H1 (cell line): ENCODE data around the gene HACD2. TPM values are rescaled to one million over a fixed set of nuclear protein-coding genes. Genes with fewer than 3 reads are reported as not detected.

Experiments
- CTCF ChIA-PET: fragments of 300-600 bp; sonication (Branson Sonifier 250); formaldehyde crosslinking; loops from one replicate; lab custom pipeline; 2021; ENCODE audit not compliant: partially characterized antibody; lab: Charles Lee
- POLR2A ChIA-PET: fragments of 300-600 bp; sonication (Branson Sonifier 250); formaldehyde crosslinking; loops from one replicate; lab custom pipeline; 2021; ENCODE audit warnings: inconsistent platforms; ENCODE audit not compliant: partially characterized antibody; lab: Charles Lee
- DNase-seq, 2 experiments: peaks; one replicate each; pipeline versions ENCODE4 v3.0.0 to v3.0.0-alpha.2; 2010 to 2022; ENCODE audit warnings: low spot score in 2 of 2, low read depth in 1 of 2, mixed read lengths in 1 of 2
- FAIRE-seq: peaks from 2 replicates; lab custom pipeline; 2011; peaks lifted over from hg19 to GRCh38; lab: Jason Lieb, UNC
- H2AFZ ChIP-seq: 2 replicates; pipeline ENCODE4 v1.8.1; 2012; ENCODE audit warnings: low read length, inconsistent platforms
- H2AK5ac ChIP-seq: 2 replicates; pipeline ENCODE4 v1.6.1; 2013; ENCODE audit warnings: low read depth, low read length
- H2BK120ac ChIP-seq: replicated peaks from 2 replicates; pipeline ENCODE3; 2013; ENCODE audit warnings: low read depth, low read length, inconsistent platforms
- H2BK12ac ChIP-seq: 2 replicates; pipeline ENCODE4 v1.6.1; 2013; ENCODE audit warnings: low read depth, low read length
- H2BK15ac ChIP-seq: 2 replicates; pipeline ENCODE4 v1.6.1; 2013; ENCODE audit warnings: low read length
- H2BK20ac ChIP-seq: 2 replicates; pipeline ENCODE4 v1.6.1; 2013; ENCODE audit warnings: low read length
- H2BK5ac ChIP-seq: 2 replicates; pipeline ENCODE4 v1.6.1; 2013; ENCODE audit warnings: low read depth, low read length
- H3K14ac ChIP-seq: 2 replicates; pipeline ENCODE4 v1.6.1; 2013; ENCODE audit warnings: inconsistent platforms; ENCODE audit not compliant: insufficient read length
- H3K18ac ChIP-seq: 2 replicates; pipeline ENCODE4 v1.6.1; 2013; ENCODE audit warnings: low read length; ENCODE audit errors: extremely low read depth
- H3K23ac ChIP-seq: 2 replicates; pipeline ENCODE4 v1.6.1; 2013; ENCODE audit warnings: inconsistent platforms; ENCODE audit not compliant: insufficient read length
- H3K23me2 ChIP-seq: 2 replicates; pipeline ENCODE4 v1.6.1; 2013; ENCODE audit warnings: low read depth, low read length
- H3K27ac ChIP-seq: 2 replicates; pipeline ENCODE4 v1.6.1; 2011; ENCODE audit warnings: low read depth, low read length, inconsistent platforms
- H3K27me3 ChIP-seq, 4 experiments: replicated peaks in 1 of 4; 1 replicate in 1 of 4; 2 replicates in 3 of 4; pipeline versions ENCODE4 v1.6.1 to v1.8.1; 2011 to 2013; ENCODE audit warnings: low read length in 3 of 4, mild to moderate bottlenecking in 3 of 4, inconsistent platforms in 2 of 4, mixed read lengths in 2 of 4, moderate library complexity in 1 of 4; ENCODE audit not compliant: control insufficient read depth in 3 of 4, insufficient read depth in 3 of 4; ENCODE audit errors: extremely low read depth in 1 of 4
- H3K36me3 ChIP-seq, 4 experiments: 2 replicates each; pipeline versions ENCODE4 v1.6.1 to v1.8.1; 2011 to 2013; ENCODE audit warnings: mild to moderate bottlenecking in 4 of 4, low read length in 3 of 4, moderate library complexity in 2 of 4, control low read depth in 1 of 4, inconsistent platforms in 1 of 4; ENCODE audit not compliant: insufficient read depth in 4 of 4, control insufficient read depth in 2 of 4
- H3K4ac ChIP-seq: replicated peaks from 2 replicates; pipeline ENCODE3; 2013; ENCODE audit warnings: low read length, low read depth, mixed read lengths, inconsistent platforms; ENCODE audit not compliant: insufficient read length
- H3K4me1 ChIP-seq, 4 experiments: replicated peaks in 1 of 4; 1 replicate in 1 of 4; 2 replicates in 3 of 4; pipeline versions ENCODE4 v1.6.1 to v1.8.1; 2011 to 2013; ENCODE audit warnings: low read length in 3 of 4, inconsistent platforms in 2 of 4, mixed read lengths in 1 of 4; ENCODE audit not compliant: insufficient read depth in 4 of 4, control insufficient read depth in 3 of 4
- H3K4me2 ChIP-seq, 2 experiments: 2 replicates each; pipeline versions ENCODE4 v1.6.1 to v1.8.1; 2011 to 2013; ENCODE audit warnings: low read depth in 2 of 2, low read length in 2 of 2, control low read depth in 1 of 2, inconsistent platforms in 1 of 2, mild to moderate bottlenecking in 1 of 2; ENCODE audit not compliant: insufficient read depth in 1 of 2
- H3K4me3 ChIP-seq, 4 experiments: fragments of 200-600, 300-600 bp in 1 of 4; sonication (generic), shearing (Covaris generic), sonication (Bioruptor Twin) in 1 of 4; 2 replicates each; pipeline versions ENCODE4 v1.5.1 to v1.8.1; 2011 to 2016; ENCODE audit warnings: low read length in 4 of 4, low read depth in 3 of 4, control low read depth in 2 of 4, inconsistent platforms in 2 of 4, mild to moderate bottlenecking in 2 of 4, mixed read lengths in 1 of 4, moderate library complexity in 1 of 4; ENCODE audit not compliant: insufficient read depth in 2 of 4; ENCODE audit errors: extremely low read depth in 1 of 4
- H3K56ac ChIP-seq: replicated peaks from 2 replicates; pipeline ENCODE3; 2013; ENCODE audit warnings: low read depth, mild to moderate bottlenecking, mixed read lengths, low read length, inconsistent platforms; ENCODE audit not compliant: insufficient read length
- H3K79me1 ChIP-seq: 2 replicates; pipeline ENCODE4 v1.6.1; 2013; ENCODE audit warnings: low read depth, low read length, control low read depth
- H3K79me2 ChIP-seq, 2 experiments: 2 replicates each; pipeline versions ENCODE4 v1.6.1 to v1.8.1; 2012 to 2013; ENCODE audit warnings: low read length in 2 of 2, mild to moderate bottlenecking in 2 of 2, inconsistent platforms in 1 of 2; ENCODE audit not compliant: insufficient read depth in 2 of 2, control insufficient read depth in 1 of 2
- H3K9ac ChIP-seq, 4 experiments: replicated peaks in 1 of 4; 1 replicate in 1 of 4; 2 replicates in 3 of 4; pipeline versions ENCODE4 v1.6.1 to v1.8.1; 2011 to 2013; ENCODE audit warnings: low read depth in 3 of 4, low read length in 3 of 4, control low read depth in 2 of 4, mild to moderate bottlenecking in 2 of 4, moderate library complexity in 2 of 4, inconsistent platforms in 1 of 4; ENCODE audit errors: extremely low read depth in 1 of 4
- H3K9me3 ChIP-seq, 2 experiments: 2 replicates each; pipeline versions ENCODE4 v1.6.1 to v1.8.1; 2012 to 2013; ENCODE audit warnings: mild to moderate bottlenecking in 2 of 2, moderate library complexity in 2 of 2, control low read depth in 1 of 2, inconsistent platforms in 1 of 2, low read depth in 1 of 2, low read length in 1 of 2, mixed read lengths in 1 of 2; ENCODE audit not compliant: insufficient read depth in 2 of 2
- H4K20me1 ChIP-seq, 2 experiments: replicated peaks in 1 of 2; 2 replicates each; pipeline versions ENCODE3 to v1.8.1; 2011 to 2013; ENCODE audit warnings: inconsistent platforms in 2 of 2, low read length in 2 of 2, mild to moderate bottlenecking in 1 of 2; ENCODE audit not compliant: insufficient read depth in 2 of 2, control insufficient read depth in 1 of 2
- H4K5ac ChIP-seq: 2 replicates; pipeline ENCODE4 v1.6.1; 2013; ENCODE audit warnings: low read length, low read depth, mixed read lengths, inconsistent platforms; ENCODE audit not compliant: insufficient read length
- H4K8ac ChIP-seq: 2 replicates; pipeline ENCODE4 v1.8.0; 2013; ENCODE audit warnings: mild to moderate bottlenecking, moderate library complexity, low read length, inconsistent platforms; ENCODE audit not compliant: insufficient read depth; ENCODE audit errors: extremely low read depth
- H4K91ac ChIP-seq: replicated peaks from 2 replicates; pipeline ENCODE3; 2013; ENCODE audit warnings: low read length, mixed read lengths, inconsistent platforms; ENCODE audit not compliant: insufficient read length
- ATF3 ChIP-seq: IDR thresholded peaks from 2 replicates; pipeline ENCODE4 v1.6.1; 2011; ENCODE audit warnings: low read depth, mild to moderate bottlenecking, low read length; ENCODE audit not compliant: insufficient read depth
- CHD2 ChIP-seq: IDR thresholded peaks from 2 replicates; pipeline ENCODE4 v1.6.1; 2012; ENCODE audit warnings: low read length, improper control_type of control experiment
- EZH2 ChIP-seq: fragments of 200-600 bp; sonication (generic); IDR thresholded peaks from 2 replicates; pipeline ENCODE4 v1.7.1; 2012; ENCODE audit warnings: low read depth, mild to moderate bottlenecking, moderate library complexity, low read length, inconsistent platforms; ENCODE audit not compliant: severe bottlenecking
- FOSL1 ChIP-seq: IDR thresholded peaks from 2 replicates; pipeline ENCODE4 v1.6.1; 2011; ENCODE audit warnings: mild to moderate bottlenecking, low read depth, low read length, moderate library complexity; ENCODE audit not compliant: insufficient read depth
- POLR2AphosphoS5 ChIP-seq: IDR thresholded peaks from 2 replicates; pipeline ENCODE4 v1.6.1; 2011; ENCODE audit warnings: low read depth, low read length
- RAD21 ChIP-seq, 2 experiments: IDR thresholded peaks in 1 of 2; conservative IDR thresholded peaks in 1 of 2; 2 replicates each; pipeline ENCODE4 v1.6.1; 2011; ENCODE audit warnings: low read depth in 2 of 2, low read length in 2 of 2, improper control_type of control experiment in 1 of 2, inconsistent platforms in 1 of 2, mild to moderate bottlenecking in 1 of 2, moderate library complexity in 1 of 2
- RBBP5 ChIP-seq: IDR thresholded peaks from 2 replicates; pipeline ENCODE4 v1.7.1; 2012; ENCODE audit warnings: low read depth, mild to moderate bottlenecking, inconsistent platforms, low read length, moderate library complexity, borderline replicate concordance
- RXRA ChIP-seq: IDR thresholded peaks from 2 replicates; pipeline ENCODE4 v1.6.1; 2011; ENCODE audit warnings: low read depth, mild to moderate bottlenecking, low read length, moderate library complexity; ENCODE audit not compliant: insufficient read depth
- SIX5 ChIP-seq: IDR thresholded peaks from 2 replicates; pipeline ENCODE4 v1.6.1; 2011; ENCODE audit warnings: mild to moderate bottlenecking, low read depth, low read length
- TCF12 ChIP-seq: IDR thresholded peaks from 2 replicates; pipeline ENCODE4 v1.6.1; 2011; ENCODE audit warnings: low read depth, mild to moderate bottlenecking, low read length
- USF2 ChIP-seq: IDR thresholded peaks from 2 replicates; pipeline ENCODE4 v1.6.1; 2011; ENCODE audit warnings: low read length, improper control_type of control experiment
- polyA plus RNA-seq, 7 experiments: library from polyadenylated mRNA; depleted of rRNA in 3 of 7; stranded (reverse) in 5 of 7; unstranded in 2 of 7; fragments of >200 nt in 5 of 7; fragments of 200-250 nt in 2 of 7; gene quantifications; 1 replicate in 5 of 7; 2 replicates in 1 of 7; 4 replicates in 1 of 7; pipeline versions ENCODE4 v1.2.1 to v1.2.3, GENCODE V29; 2011 to 2013; ENCODE audit warnings: missing spikeins in 2 of 7, mixed read lengths in 2 of 7
- total RNA-seq: library from RNA; stranded (reverse); fragmentation: NEBNext Ultra II Directional; extraction: Animal tissue kit (Norgen Biotek cat#: 25700); gene quantifications from 2 replicates; pipeline ENCODE4 v1.2.1, GENCODE V29; 2021

HACD2 gene
- total and polyA plus RNA-seq, 2 of the 8 experiments (the other 6 are each of a cell fraction or from before 2014, with no cell fraction given), result 24.9 to 31.2 TPM

GRCh38 chr3:123606527-123606926 lies 21.7 kb upstream of the HACD2 start:
- TF ChIP-seq ATF3 (no peak), EZH2 (no peak), TCF12 (no peak), USF2 (no peak), RXRA (no peak), CHD2 (no peak), RAD21 (IDR thresholded peaks at IDR 0.05 in 1 of 2, conservative IDR thresholded peaks at IDR 0.05 in 1 of 2; ENCODE audit: low read depth in 2 of 2, low read length in 2 of 2) (no peak), POLR2AphosphoS5 (no peak), SIX5 (no peak), RBBP5 (no peak), FOSL1 (no peak)

More at GRCh38 chr3:123606527-123606926, 21.7 kb upstream of the HACD2 start:
- Histone ChIP-seq H3K23ac (no peak overlapping the region), H3K23me2 (no peaks in the 10 kb centered on the region), H4K20me1 (peaks cover 0 to 3% of the 10 kb centered on the region in 2 experiments), H3K4me1 (peaks cover 0 to 4% (median 3%) of the 10 kb centered on the region in 4 experiments; a peak in 3 of 7 replicates), H3K4me2 (no peak overlapping the region), H4K8ac (no peak overlapping the region), H3K79me1 (no peaks in the 10 kb centered on the region), H3K9me3 (no peaks in the 10 kb centered on the region), H4K5ac (no peak overlapping the region), H2AK5ac (no peak overlapping the region), H2AFZ (no peak overlapping the region), H3K4ac (no peak overlapping the region), H2BK120ac (no peak overlapping the region), H2BK5ac (no peak overlapping the region), H3K79me2 (no peaks in the 10 kb centered on the region), H3K36me3 (no peaks in the 10 kb centered on the region), H2BK15ac (no peak overlapping the region), H3K27me3 (no peaks in the 10 kb centered on the region), H2BK20ac (no peak overlapping the region), H3K27ac (no peak overlapping the region), H2BK12ac (no peak overlapping the region), H3K4me3 (no peak overlapping the region), H4K91ac (no peak overlapping the region), H3K9ac (no peak overlapping the region), H3K14ac (no peak overlapping the region), H3K56ac (no peak overlapping the region), H3K18ac (no peak overlapping the region)
- FAIRE-seq (no peak), DNase-seq (no peak)
- ChIA-PET POLR2A (interaction anchor here (1.1 kb wide), 1 partner anchor 22 kb away, joined by 5 read pairs; no protein-coding TSS in a partner anchor), CTCF (interaction anchor here (0.6 to 2.6 kb wide), 3 partner anchors 12 to 72 kb away, joined by 3 to 10 read pairs (median 4); no protein-coding TSS in a partner anchor)
